Measurements from ENCODE around the gene FOXR1. TPM values are rescaled to one million over a fixed set of nuclear protein-coding genes. Genes with fewer than 3 reads are reported as not detected.
"Not testable (repeated sequence)": the region's sequence is repeated elsewhere in the genome, so short reads cannot be mapped to it uniquely, and the experiment has no call there.

FOXR1 gene
- total RNA-seq, 3 donors from 2014 or later, result not detected

GRCh38 chr11:118961189-118961588, 10.4 kb upstream of the FOXR1 start:
- H3K9me3 Mint-ChIP-seq, result no peaks in the 10 kb centered on the region
- H3K36me3 Mint-ChIP-seq (ENCODE audit: insufficient read depth), result no peaks in the 10 kb centered on the region
- no peak for DNase-seq
- no peak for ATAC-seq
- H3K27me3 Mint-ChIP-seq (ENCODE audit: low read depth), result no peaks in the 10 kb centered on the region
- H3K4me1 Mint-ChIP-seq (ENCODE audit: low read depth), result peaks cover 4% of the 10 kb centered on the region
- no peak overlapping the region for H3K4me3 Mint-ChIP-seq

- no peak overlapping the region for H3K4me3 Mint-ChIP-seq
- no peaks in the 10 kb centered on the region for H3K27me3 Mint-ChIP-seq (ENCODE audit: low read depth)
- no peaks in the 10 kb centered on the region for H3K9me3 Mint-ChIP-seq
- DNase-seq (no peak), ATAC-seq (no peak)
- peaks cover under 1% of the 10 kb centered on the region for H3K4me1 Mint-ChIP-seq (ENCODE audit: low read depth)
- H3K36me3 Mint-ChIP-seq (ENCODE audit: insufficient read depth), result no peaks in the 10 kb centered on the region
Observed at GRCh38 chr11:118961591-118961990, 10.0 kb upstream of the FOXR1 start.

DNA sequence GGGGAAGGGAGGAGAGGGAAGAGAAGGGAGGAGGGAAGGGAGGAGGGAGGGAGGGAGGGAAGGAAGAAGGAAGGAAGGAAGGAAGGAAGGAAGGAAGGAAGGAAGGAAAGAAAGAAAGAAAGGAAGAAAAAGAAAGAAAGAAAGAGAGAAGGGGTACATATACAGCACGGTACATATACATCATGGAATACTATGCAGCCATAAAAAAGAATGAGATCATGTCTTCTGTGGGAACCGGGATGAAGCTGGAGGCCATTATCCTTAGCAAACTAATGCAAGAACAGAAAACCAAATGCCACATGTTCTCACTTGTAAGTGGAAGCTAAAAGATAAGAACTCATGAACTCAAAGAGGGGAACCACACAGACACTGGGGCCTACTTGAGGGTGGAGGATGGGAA, 2.1 kb upstream of the FOXR1 start:
- H3K9me3 Mint-ChIP-seq; ATAC-seq; H3K36me3 Mint-ChIP-seq (ENCODE audit: insufficient read depth); DNase-seq; H3K4me3 Mint-ChIP-seq; H3K4me1 Mint-ChIP-seq (ENCODE audit: low read depth): not testable (repeated sequence)
- peaks cover 12% of the 10 kb centered on the region for H3K27me3 Mint-ChIP-seq (ENCODE audit: low read depth)

GRCh38 chr11:118973985-118974384, 2.4 kb downstream of the FOXR1 start:
- no peak for DNase-seq
- Mint-ChIP-seq H3K36me3 (ENCODE audit: insufficient read depth) (no peaks in the 10 kb centered on the region), H3K9me3 (no peaks in the 10 kb centered on the region), H3K4me3 (no peak overlapping the region), H3K27me3 (ENCODE audit: low read depth) (peaks cover 11% of the 10 kb centered on the region), H3K4me1 (ENCODE audit: low read depth) (no peaks in the 10 kb centered on the region)
- no peak for ATAC-seq

GRCh38 chr11:118975771-118976709, 4.5 kb downstream of the FOXR1 start:
- Mint-ChIP-seq H3K36me3 (ENCODE audit: insufficient read depth) (no peaks in the 10 kb centered on the region), H3K27me3 (ENCODE audit: low read depth) (peaks cover 5% of the 10 kb centered on the region), H3K4me3 (no peak overlapping the region), H3K4me1 (ENCODE audit: low read depth) (no peaks in the 10 kb centered on the region), H3K9me3 (no peaks in the 10 kb centered on the region)
- ATAC-seq (no peak), DNase-seq (no peak)

DNA sequence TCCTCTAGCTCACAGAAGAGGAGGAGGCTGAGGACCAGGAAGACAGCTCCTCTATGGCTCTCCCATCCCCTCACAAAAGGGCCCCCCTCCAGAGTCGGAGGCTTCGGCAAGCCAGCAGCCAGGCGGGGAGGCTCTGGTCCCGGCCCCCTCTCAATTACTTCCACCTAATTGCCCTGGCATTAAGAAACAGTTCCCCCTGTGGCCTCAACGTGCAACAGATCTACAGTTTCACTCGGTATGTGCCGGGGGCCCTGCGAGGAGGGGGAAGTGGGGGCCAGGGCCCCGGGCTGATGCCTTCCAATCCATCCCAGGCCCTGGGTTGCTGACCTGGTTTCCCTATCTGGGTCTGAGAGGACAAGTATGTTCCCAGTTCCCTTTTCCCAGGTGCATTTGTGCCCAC, 7.9 kb downstream of the FOXR1 start:
- no peaks in the 10 kb centered on the region for H3K9me3 Mint-ChIP-seq
- DNase-seq (no peak), ATAC-seq (no peak)
- no peak overlapping the region for H3K4me3 Mint-ChIP-seq
- no peaks in the 10 kb centered on the region for H3K4me1 Mint-ChIP-seq (ENCODE audit: low read depth)
- H3K27me3 Mint-ChIP-seq (ENCODE audit: low read depth), result no peaks in the 10 kb centered on the region
- H3K36me3 Mint-ChIP-seq (ENCODE audit: insufficient read depth), result no peaks in the 10 kb centered on the region

GRCh38 chr11:118980191-118980881, 8.8 kb downstream of the FOXR1 start:
- Mint-ChIP-seq H3K4me1 (ENCODE audit: low read depth) (no peaks in the 10 kb centered on the region), H3K9me3 (no peaks in the 10 kb centered on the region), H3K27me3 (ENCODE audit: low read depth) (no peaks in the 10 kb centered on the region), H3K36me3 (ENCODE audit: insufficient read depth) (no peaks in the 10 kb centered on the region), H3K4me3 (no peak overlapping the region)
- ATAC-seq (no peak), DNase-seq (no peak)

DNA sequence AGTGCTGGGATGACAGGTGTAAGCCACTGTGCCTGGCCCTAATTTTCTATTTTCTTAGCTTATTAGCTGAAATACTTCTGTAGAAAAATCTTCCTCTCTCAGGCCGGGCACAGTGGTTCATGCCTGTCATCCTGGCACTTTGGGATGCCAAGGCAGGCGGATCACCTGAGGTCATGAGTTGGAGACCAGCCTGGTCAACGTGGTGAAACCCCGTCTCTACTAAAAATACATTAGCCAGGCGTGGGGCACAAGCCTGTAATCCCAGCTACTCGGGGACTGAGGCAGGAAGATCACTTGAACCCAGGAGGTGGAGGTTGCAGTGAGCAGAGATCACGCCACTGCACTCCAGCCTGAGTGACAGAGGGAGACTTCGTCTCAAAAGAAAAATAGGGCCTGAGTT, 12.8 kb downstream of the FOXR1 start:
- not testable (repeated sequence) for H3K9me3 Mint-ChIP-seq; H3K36me3 Mint-ChIP-seq (ENCODE audit: insufficient read depth); ATAC-seq; H3K4me1 Mint-ChIP-seq (ENCODE audit: low read depth); H3K4me3 Mint-ChIP-seq; DNase-seq; H3K27me3 Mint-ChIP-seq (ENCODE audit: low read depth)

- Mint-ChIP-seq H3K4me3 (no peak overlapping the region), H3K36me3 (ENCODE audit: insufficient read depth) (no peaks in the 10 kb centered on the region), H3K4me1 (ENCODE audit: low read depth) (no peaks in the 10 kb centered on the region), H3K27me3 (ENCODE audit: low read depth) (no peaks in the 10 kb centered on the region), H3K9me3 (no peaks in the 10 kb centered on the region)
- DNase-seq (no peak), ATAC-seq (no peak)
Observed at GRCh38 chr11:118984825-118985224, 13.3 kb downstream of the FOXR1 start.

DNA sequence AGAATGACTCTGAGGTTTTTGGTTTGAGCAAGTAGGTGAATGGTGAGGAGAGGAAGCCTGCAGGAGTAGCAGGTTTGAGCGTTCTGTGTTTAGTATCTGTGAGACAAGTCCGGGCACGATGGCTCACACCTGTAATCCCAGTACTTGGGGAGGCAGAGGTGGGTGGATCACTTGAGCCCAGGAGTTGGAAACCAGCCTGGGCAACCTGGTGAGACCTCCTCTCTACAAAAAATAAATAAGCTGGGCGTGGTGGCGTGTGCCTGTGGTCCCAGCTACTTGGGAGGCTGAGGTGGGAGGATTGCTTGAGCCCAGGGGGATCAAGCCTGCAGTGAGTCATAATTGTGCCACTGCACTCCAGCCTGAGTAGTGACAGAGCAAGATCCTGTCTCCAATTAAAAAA, 16.7 kb downstream of the FOXR1 start:
- no peak overlapping the region for H3K4me3 Mint-ChIP-seq
- no peaks in the 10 kb centered on the region for H3K27me3 Mint-ChIP-seq (ENCODE audit: low read depth)
- no peak for DNase-seq
- no peaks in the 10 kb centered on the region for H3K36me3 Mint-ChIP-seq (ENCODE audit: insufficient read depth)
- no peaks in the 10 kb centered on the region for H3K9me3 Mint-ChIP-seq
- no peak for ATAC-seq
- no peaks in the 10 kb centered on the region for H3K4me1 Mint-ChIP-seq (ENCODE audit: low read depth)

DNA sequence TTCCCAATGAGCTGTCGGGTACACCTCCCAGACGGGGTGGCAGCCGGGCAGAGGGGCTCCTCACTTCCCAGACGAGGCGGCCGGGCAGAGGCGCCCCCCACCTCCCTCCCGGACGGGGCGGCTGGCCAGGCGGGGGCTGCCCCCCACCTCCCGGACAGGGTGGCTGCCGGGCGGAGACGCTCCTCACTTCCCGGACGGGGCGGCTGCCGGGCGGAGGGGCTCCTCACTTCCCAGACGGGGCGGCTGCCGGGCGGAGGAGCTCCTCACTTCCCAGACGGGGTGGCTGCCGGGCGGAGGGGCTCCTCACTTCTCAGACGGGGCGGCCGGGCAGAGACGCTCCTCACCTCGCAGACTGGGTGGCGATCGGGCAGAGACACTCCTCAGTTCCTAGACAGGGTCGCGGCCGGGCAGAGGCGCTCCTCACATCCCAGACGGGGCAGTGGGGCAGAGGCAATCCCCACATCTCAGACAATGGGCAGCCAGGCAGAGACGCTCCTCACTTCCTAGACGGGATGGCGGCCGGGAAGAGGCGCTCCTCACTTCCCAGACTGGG, 20.0 kb downstream of the FOXR1 start:
- not testable (repeated sequence) for H3K27me3 Mint-ChIP-seq (ENCODE audit: low read depth); ATAC-seq; H3K36me3 Mint-ChIP-seq (ENCODE audit: insufficient read depth); H3K4me1 Mint-ChIP-seq (ENCODE audit: low read depth); DNase-seq; H3K4me3 Mint-ChIP-seq; H3K9me3 Mint-ChIP-seq

DNA sequence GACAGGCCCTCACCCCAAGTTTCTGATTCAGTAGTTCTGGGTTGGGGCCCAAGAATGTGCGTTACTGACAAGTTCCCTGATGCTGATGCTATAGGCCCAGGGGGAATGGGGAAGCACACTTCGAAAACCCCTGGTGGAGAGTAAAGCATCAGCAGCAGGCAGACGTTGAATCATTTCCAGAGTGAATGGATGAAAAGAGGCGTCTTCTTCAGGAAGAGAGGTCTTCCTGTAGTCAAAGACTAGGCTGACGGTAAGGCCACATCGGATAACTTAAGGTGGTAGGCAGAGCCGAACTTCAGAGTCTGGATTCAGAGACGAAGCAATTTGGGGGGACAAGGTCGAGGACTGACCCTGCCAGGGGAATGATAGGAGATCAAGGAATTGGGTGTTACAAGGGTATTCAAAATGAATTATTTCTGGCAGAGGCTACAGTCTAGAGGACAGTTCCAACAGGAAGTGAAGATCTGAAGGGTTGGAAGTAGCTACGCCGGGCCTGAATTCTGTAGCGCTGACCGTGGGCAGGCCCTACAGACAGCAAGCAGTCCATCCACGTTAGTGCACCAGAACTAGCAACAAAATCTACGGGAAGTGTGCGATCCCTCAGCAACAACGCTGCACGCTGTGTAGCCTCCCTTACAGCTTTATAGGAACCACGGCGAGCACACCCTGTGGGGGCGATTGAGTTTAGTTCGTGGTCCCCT, 25.5 kb downstream of the FOXR1 start:
- Mint-ChIP-seq H3K4me3 (peak overlapping the region; percentile 93), H3K4me1 (ENCODE audit: low read depth) (peaks cover 30% of the 10 kb centered on the region), H3K9me3 (no peaks in the 10 kb centered on the region), H3K36me3 (ENCODE audit: insufficient read depth) (peaks cover 10% of the 10 kb centered on the region), H3K27me3 (ENCODE audit: low read depth) (no peaks in the 10 kb centered on the region)
- peak; percentile 48 to 56 for ATAC-seq
- no peak for DNase-seq

- H3K4me1 Mint-ChIP-seq (ENCODE audit: low read depth), result peaks cover 30% of the 10 kb centered on the region
- DNase-seq, result peak; percentile 94
- peak within 1 kb of the TSS; percentile 93 for H3K4me3 Mint-ChIP-seq
- peaks cover 13% of the 10 kb centered on the region for H3K36me3 Mint-ChIP-seq (ENCODE audit: insufficient read depth)
- no peaks in the 10 kb centered on the region for H3K27me3 Mint-ChIP-seq (ENCODE audit: low read depth)
- peak; percentile 95 for ATAC-seq
- H3K9me3 Mint-ChIP-seq, result no peaks in the 10 kb centered on the region
Observed at GRCh38 chr11:118997627-118998387, 26.2 kb downstream of the FOXR1 start, which contains the start of gene CENATAC. Gene CENATAC, plus strand, starts transcription at chr11:118998138. Its CDS starts 60 bp downstream, at chr11:118998198.

GRCh38 chr11:118998388-118998717, 26.8 kb downstream of the FOXR1 start:
- Mint-ChIP-seq H3K4me1 (ENCODE audit: low read depth) (peaks cover 30% of the 10 kb centered on the region), H3K27me3 (ENCODE audit: low read depth) (no peaks in the 10 kb centered on the region), H3K4me3 (peak overlapping the region; percentile 93), H3K9me3 (no peaks in the 10 kb centered on the region), H3K36me3 (ENCODE audit: insufficient read depth) (peaks cover 14% of the 10 kb centered on the region)
- DNase-seq, result no peak
- ATAC-seq, result peak; percentile 7 to 13

Measured in activated T-cell treated with anti-CD3 and anti-CD28 coated beads, Interleukin-2, amount 50 U/mL, for 4 hours (primary cell).